Trophoblast cell (in vitro differentiated cells and primary cell): ENCODE measurements around the gene TMEM9.

Source experiments
- DNase-seq, 2 donors: peaks; one replicate each; pipeline ENCODE4 v3.0.0-alpha.2; 2016
- H2AFZ ChIP-seq: 2 replicates; pipeline ENCODE4 v1.6.1; 2013; ENCODE audit warnings: low read length, moderate library complexity, mild to moderate bottlenecking; ENCODE audit not compliant: insufficient read depth, poor library complexity
- H2AK5ac ChIP-seq: 2 replicates; pipeline ENCODE4 v1.6.1; 2013; ENCODE audit warnings: mild to moderate bottlenecking, low read length
- H2BK120ac ChIP-seq: 2 replicates; pipeline ENCODE4 v1.6.1; 2013; ENCODE audit warnings: low read length, mild to moderate bottlenecking, moderate library complexity; ENCODE audit not compliant: insufficient read depth, poor library complexity
- H2BK12ac ChIP-seq: 2 replicates; pipeline ENCODE4 v1.6.1; 2013; ENCODE audit warnings: mild to moderate bottlenecking, low read length, moderate library complexity
- H2BK5ac ChIP-seq: 2 replicates; pipeline ENCODE4 v1.6.1; 2013; ENCODE audit warnings: low read length, low read depth, moderate library complexity, mild to moderate bottlenecking; ENCODE audit not compliant: poor library complexity
- H3K14ac ChIP-seq: 2 replicates; pipeline ENCODE4 v1.6.1; 2013; ENCODE audit warnings: mild to moderate bottlenecking, low read length
- H3K18ac ChIP-seq: 2 replicates; pipeline ENCODE4 v1.6.1; 2013; ENCODE audit warnings: mild to moderate bottlenecking, low read length
- H3K23ac ChIP-seq: 2 replicates; pipeline ENCODE4 v1.6.1; 2013; ENCODE audit warnings: low read length
- H3K27ac ChIP-seq: 2 replicates; pipeline ENCODE4 v1.5.1; 2013; ENCODE audit warnings: low read depth, mild to moderate bottlenecking, inconsistent platforms, low read length, moderate library complexity
- H3K27me3 ChIP-seq: 2 replicates; pipeline ENCODE4 v1.6.1; 2013; ENCODE audit warnings: inconsistent platforms, mild to moderate bottlenecking, low read length, moderate library complexity; ENCODE audit not compliant: insufficient read depth
- H3K36me3 ChIP-seq, 2 experiments: 1 replicate in 1 of 2; 2 replicates in 1 of 2; pipeline ENCODE4 v1.6.1; 2013; ENCODE audit warnings: low read length in 2 of 2, mild to moderate bottlenecking in 2 of 2, moderate library complexity in 1 of 2; ENCODE audit not compliant: insufficient read depth in 2 of 2, control insufficient read depth in 1 of 2
- H3K4ac ChIP-seq: 2 replicates; pipeline ENCODE4 v1.6.1; 2013; ENCODE audit warnings: low read depth, mild to moderate bottlenecking, low read length, moderate library complexity
- H3K4me1 ChIP-seq, 2 experiments: 1 replicate in 1 of 2; 2 replicates in 1 of 2; pipeline ENCODE4 v1.6.1; 2013; ENCODE audit warnings: low read length in 2 of 2, mild to moderate bottlenecking in 2 of 2, moderate library complexity in 1 of 2; ENCODE audit not compliant: insufficient read depth in 2 of 2, control insufficient read depth in 1 of 2
- H3K4me2 ChIP-seq: 2 replicates; pipeline ENCODE4 v1.6.1; 2013; ENCODE audit warnings: inconsistent platforms, mild to moderate bottlenecking, low read length, moderate library complexity
- H3K4me3 ChIP-seq: 2 replicates; pipeline ENCODE4 v1.5.1; 2013; ENCODE audit warnings: mild to moderate bottlenecking, low read depth, low read length, inconsistent platforms
- H3K79me1 ChIP-seq: one replicate; pipeline ENCODE4 v1.6.1; 2013; ENCODE audit warnings: low read length
- H3K79me2 ChIP-seq: 2 replicates; pipeline ENCODE4 v1.6.1; 2013; ENCODE audit warnings: low read length, mild to moderate bottlenecking; ENCODE audit not compliant: control insufficient read depth, insufficient read depth, poor library complexity
- H3K9ac ChIP-seq: 2 replicates; pipeline ENCODE4 v1.6.1; 2013; ENCODE audit warnings: mild to moderate bottlenecking, low read length
- H3K9me3 ChIP-seq: 2 replicates; pipeline ENCODE4 v1.6.1; 2013; ENCODE audit warnings: low read depth, mild to moderate bottlenecking, control low read depth, inconsistent platforms, low read length; ENCODE audit not compliant: insufficient read depth
- H4K12ac ChIP-seq: 2 replicates; pipeline ENCODE4 v1.6.1; 2013; ENCODE audit warnings: low read depth, mild to moderate bottlenecking, low read length, moderate library complexity
- H4K8ac ChIP-seq: 2 replicates; pipeline ENCODE4 v1.6.1; 2013; ENCODE audit warnings: low read depth, mild to moderate bottlenecking, low read length, moderate library complexity
- H4K91ac ChIP-seq: one replicate; pipeline ENCODE4 v1.6.1; 2013; ENCODE audit warnings: low read depth, mild to moderate bottlenecking, low read length, moderate library complexity
- WGBS: extraction: QIAGEN DNeasy Blood & Tissue Kit; methylation state at CpG from one replicate; pipeline ENCODE4 v1.1.7; 2013; ENCODE audit warnings: missing lambda C conversion rate; ENCODE audit not compliant: insufficient read length, insufficient coverage; ENCODE audit errors: extremely low coverage; 5-methylcytosine and 5-hydroxymethylcytosine counted together

Gene TMEM9

DNA sequence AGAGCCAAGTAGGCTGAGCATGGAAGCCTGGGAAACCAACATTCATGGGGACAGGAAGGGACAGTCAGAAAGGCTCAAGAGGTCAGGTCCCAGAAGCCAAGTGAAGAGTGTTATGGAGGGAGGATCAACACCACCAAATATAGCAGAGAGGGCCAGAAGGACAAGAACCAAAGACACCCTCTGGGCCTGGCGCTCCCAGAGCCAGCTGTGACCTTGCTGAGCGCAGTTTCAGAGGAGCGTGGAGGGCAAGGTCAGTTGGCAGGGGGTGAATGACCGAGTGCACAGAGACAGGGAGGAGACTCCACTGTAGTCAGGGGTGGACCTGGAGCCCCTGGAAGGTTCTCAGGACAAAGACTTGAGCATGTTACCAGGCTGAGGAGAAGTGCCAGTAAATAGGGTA, 22.9 kb downstream of the TMEM9 start:
- Histone ChIP-seq H3K4me3 (no peak overlapping the region), H4K91ac (no peak overlapping the region), H3K4me1 (no peaks in the 10 kb centered on the region)

GRCh38 chr1:201128962-201129361, 25.3 kb downstream of the TMEM9 start:
- no peak overlapping the region for H2BK120ac ChIP-seq
- no peak overlapping the region for H3K14ac ChIP-seq
- no peaks in the 10 kb centered on the region for H3K27me3 ChIP-seq
- no peaks in the 10 kb centered on the region for H3K4me1 ChIP-seq
- H3K9me3 ChIP-seq, result no peaks in the 10 kb centered on the region
- no peak overlapping the region for H2AFZ ChIP-seq
- H3K36me3 ChIP-seq, result peaks cover under 1 to 2% of the 10 kb centered on the region in 2 experiments
- no peak overlapping the region for H4K12ac ChIP-seq
- H3K79me2 ChIP-seq, result no peaks in the 10 kb centered on the region
- no CpG with 5 or more reads among the region's 13 CpGs for WGBS
- no peak overlapping the region for H4K8ac ChIP-seq
- no peak overlapping the region for H2BK5ac ChIP-seq
- no peak for DNase-seq
- H3K18ac ChIP-seq, result no peak overlapping the region
- no peak overlapping the region for H3K4me2 ChIP-seq
- no peak overlapping the region for H4K91ac ChIP-seq
- no peaks in the 10 kb centered on the region for H3K79me1 ChIP-seq
- H3K23ac ChIP-seq, result no peak overlapping the region
- no peak overlapping the region for H3K4me3 ChIP-seq
- H3K27ac ChIP-seq, result no peak overlapping the region
- H2AK5ac ChIP-seq, result no peak overlapping the region
- H3K4ac ChIP-seq, result no peak overlapping the region
- no peak overlapping the region for H2BK12ac ChIP-seq
- no peak overlapping the region for H3K9ac ChIP-seq

More for the DNA sequence above, 22.9 kb downstream of the TMEM9 start:
- Histone ChIP-seq H3K79me1 (no peaks in the 10 kb centered on the region), H3K18ac (no peak overlapping the region), H2BK120ac (no peak overlapping the region), H2BK5ac (no peak overlapping the region), H3K79me2 (no peaks in the 10 kb centered on the region), H3K27me3 (no peaks in the 10 kb centered on the region), H2BK12ac (no peak overlapping the region), H2AFZ (no peak overlapping the region), H2AK5ac (no peak overlapping the region), H4K8ac (no peak overlapping the region), H3K36me3 (peaks cover 21 to 22% of the 10 kb centered on the region in 2 experiments), H3K14ac (no peak overlapping the region), H4K12ac (no peak overlapping the region), H3K27ac (no peak overlapping the region), H3K23ac (no peak overlapping the region), H3K9ac (no peak overlapping the region), H3K4me2 (no peak overlapping the region), H3K4ac (no peak overlapping the region), H3K9me3 (no peaks in the 10 kb centered on the region)
- no CpG with 5 or more reads among the region's 4 CpGs for WGBS
- no peak for DNase-seq

- no peak overlapping the region for H3K9ac ChIP-seq
Observed at GRCh38 chr1:201128476-201128875, 25.8 kb downstream of the TMEM9 start.

GRCh38 chr1:201127755-201128455, 26.4 kb downstream of the TMEM9 start:
- no peak for DNase-seq
- H3K4me2 ChIP-seq, result no peak overlapping the region
- H3K79me1 ChIP-seq, result no peaks in the 10 kb centered on the region
- WGBS, result no CpG with 5 or more reads among the region's 17 CpGs
- H4K8ac ChIP-seq, result no peak overlapping the region
- no peaks in the 10 kb centered on the region for H3K9me3 ChIP-seq
- no peak overlapping the region for H2BK120ac ChIP-seq
- H2AFZ ChIP-seq, result no peak overlapping the region
- H3K79me2 ChIP-seq, result no peaks in the 10 kb centered on the region
- H3K23ac ChIP-seq, result no peak overlapping the region
- H3K27ac ChIP-seq, result no peak overlapping the region
- no peak overlapping the region for H3K4ac ChIP-seq
- H2AK5ac ChIP-seq, result no peak overlapping the region
- no peak overlapping the region for H2BK12ac ChIP-seq
- H3K9ac ChIP-seq, result no peak overlapping the region
- H3K27me3 ChIP-seq, result no peaks in the 10 kb centered on the region
- no peaks in the 10 kb centered on the region for H3K4me1 ChIP-seq
- no peak overlapping the region for H4K12ac ChIP-seq
- H2BK5ac ChIP-seq, result no peak overlapping the region
- no peak overlapping the region for H3K18ac ChIP-seq
- no peak overlapping the region for H3K14ac ChIP-seq
- no peak overlapping the region for H4K91ac ChIP-seq
- no peak overlapping the region for H3K4me3 ChIP-seq
- peaks cover 0 to 2% of the 10 kb centered on the region in 2 experiments for H3K36me3 ChIP-seq

More at GRCh38 chr1:201128476-201128875, 25.8 kb downstream of the TMEM9 start:
- H2AFZ ChIP-seq, result no peak overlapping the region
- no peaks in the 10 kb centered on the region for H3K27me3 ChIP-seq
- H3K79me2 ChIP-seq, result no peaks in the 10 kb centered on the region
- H2BK5ac ChIP-seq, result no peak overlapping the region
- no peak overlapping the region for H2AK5ac ChIP-seq
- no peaks in the 10 kb centered on the region for H3K9me3 ChIP-seq
- H4K12ac ChIP-seq, result no peak overlapping the region
- H4K8ac ChIP-seq, result no peak overlapping the region
- no peak for DNase-seq
- H3K14ac ChIP-seq, result no peak overlapping the region
- H3K4me2 ChIP-seq, result no peak overlapping the region
- no peak overlapping the region for H3K27ac ChIP-seq
- no peak overlapping the region for H3K4me3 ChIP-seq
- no peak overlapping the region for H3K4ac ChIP-seq
- H2BK120ac ChIP-seq, result no peak overlapping the region
- H3K4me1 ChIP-seq, result no peaks in the 10 kb centered on the region
- no peaks in the 10 kb centered on the region for H3K79me1 ChIP-seq
- H4K91ac ChIP-seq, result no peak overlapping the region
- H3K36me3 ChIP-seq, result peaks cover 0 to 2% of the 10 kb centered on the region in 2 experiments
- no peak overlapping the region for H2BK12ac ChIP-seq
- no CpG with 5 or more reads among the region's 9 CpGs for WGBS
- H3K18ac ChIP-seq, result no peak overlapping the region
- H3K23ac ChIP-seq, result no peak overlapping the region
